ENCODE data around the gene PPRC1.

DNA sequence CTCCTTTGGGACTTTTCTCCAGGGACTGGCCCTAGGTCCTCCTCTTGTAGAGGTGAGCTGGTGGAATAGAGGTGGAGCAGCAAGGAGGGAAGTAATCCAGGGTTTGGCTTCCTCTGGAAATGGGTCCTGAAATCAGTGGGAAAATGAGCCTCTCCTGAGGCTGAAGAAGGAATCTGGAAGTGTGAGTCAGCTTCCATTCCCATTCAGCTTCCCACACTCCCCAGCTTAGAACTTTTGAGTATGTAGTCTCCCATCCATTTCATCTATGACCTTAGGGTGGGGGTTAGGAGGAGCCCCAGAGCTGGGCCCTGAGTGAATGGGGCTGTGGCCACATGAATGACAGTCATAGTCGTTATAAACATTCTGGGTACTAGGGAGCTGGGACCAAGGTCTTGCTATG, 30.4 kb upstream of the PPRC1 start:
- TF ChIP-seq EZH2phosphoT487 (IDR thresholded peaks at IDR 0.05; ENCODE audit: low read depth, severe bottlenecking, unreplicated experiment) = no peak
- TF ChIP-seq, protein P1, sequence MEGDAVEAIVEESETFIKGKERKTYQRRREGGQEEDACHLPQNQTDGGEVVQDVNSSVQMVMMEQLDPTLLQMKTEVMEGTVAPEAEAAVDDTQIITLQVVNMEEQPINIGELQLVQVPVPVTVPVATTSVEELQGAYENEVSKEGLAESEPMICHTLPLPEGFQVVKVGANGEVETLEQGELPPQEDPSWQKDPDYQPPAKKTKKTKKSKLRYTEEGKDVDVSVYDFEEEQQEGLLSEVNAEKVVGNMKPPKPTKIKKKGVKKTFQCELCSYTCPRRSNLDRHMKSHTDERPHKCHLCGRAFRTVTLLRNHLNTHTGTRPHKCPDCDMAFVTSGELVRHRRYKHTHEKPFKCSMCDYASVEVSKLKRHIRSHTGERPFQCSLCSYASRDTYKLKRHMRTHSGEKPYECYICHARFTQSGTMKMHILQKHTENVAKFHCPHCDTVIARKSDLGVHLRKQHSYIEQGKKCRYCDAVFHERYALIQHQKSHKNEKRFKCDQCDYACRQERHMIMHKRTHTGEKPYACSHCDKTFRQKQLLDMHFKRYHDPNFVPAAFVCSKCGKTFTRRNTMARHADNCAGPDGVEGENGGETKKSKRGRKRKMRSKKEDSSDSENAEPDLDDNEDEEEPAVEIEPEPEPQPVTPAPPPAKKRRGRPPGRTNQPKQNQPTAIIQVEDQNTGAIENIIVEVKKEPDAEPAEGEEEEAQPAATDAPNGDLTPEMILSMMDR (IDR thresholded peaks at IDR 0.05; ENCODE audit: poor library complexity) = no peak

Measured in hepatocyte (in vitro differentiated cells).